Midbrain (tissue), 1 donor: ENCODE results near the gene PLOD2.
"Not testable (repeated sequence)": the region's sequence is repeated elsewhere in the genome, so short reads cannot be mapped to it uniquely, and the experiment has no call there.

Source experiments
- DNase-seq: peaks from one replicate; lab custom pipeline; 2025; lab: John Stamatoyannopoulos, UW

The PLOD2 gene

GRCh38 chr3:146138902-146139301 lies 22.1 kb downstream of the PLOD2 start:
- no peak for DNase-seq

- no peak for DNase-seq
These were observed 24.3 kb downstream of the PLOD2 start for GRCh38 chr3:146136647-146137046.

DNA sequence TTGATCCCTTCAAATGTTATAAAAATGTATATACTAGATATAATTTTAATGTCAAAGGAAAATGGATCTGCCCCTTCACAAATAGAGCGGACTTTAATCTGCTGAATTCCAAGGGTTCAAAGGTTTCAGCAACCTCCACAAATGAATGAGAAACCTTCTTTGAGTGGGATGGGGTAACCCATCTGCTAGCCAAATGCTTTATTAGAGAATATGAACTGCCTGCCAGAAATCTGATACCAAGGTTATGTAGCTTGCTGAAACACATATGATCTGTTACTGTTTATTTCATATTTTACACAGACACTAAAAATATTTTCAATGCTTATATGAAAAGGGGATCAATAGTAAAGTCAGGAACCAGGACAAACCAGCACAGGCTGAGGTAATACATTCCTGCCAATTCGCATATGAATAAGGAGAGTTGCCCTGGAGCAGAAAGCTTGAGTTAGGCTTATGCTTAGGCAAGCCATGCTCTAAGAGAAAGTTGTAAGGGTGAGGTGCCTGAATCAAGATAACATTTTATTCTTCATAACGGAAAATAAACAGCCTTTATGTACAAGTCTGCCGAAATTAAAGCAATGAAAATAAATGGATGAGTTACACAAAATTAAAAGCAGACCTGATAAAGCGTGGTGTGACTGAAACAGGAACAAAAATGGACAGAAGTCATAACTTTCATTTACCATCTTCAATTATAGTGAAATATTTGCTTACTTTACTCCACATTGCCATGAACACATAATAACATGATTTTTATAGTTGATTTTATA lies 26.5 kb downstream of the PLOD2 start:
- no peak for DNase-seq

GRCh38 chr3:146133441-146133840 lies 27.5 kb downstream of the PLOD2 start:
- no peak for DNase-seq

- no peak for DNase-seq
These were observed 29.2 kb downstream of the PLOD2 start for GRCh38 chr3:146131616-146132410.

GRCh38 chr3:146130881-146131371 lies 30.1 kb downstream of the PLOD2 start:
- DNase-seq = no peak

GRCh38 chr3:146129750-146130149 lies 31.2 kb downstream of the PLOD2 start:
- no peak for DNase-seq

DNA sequence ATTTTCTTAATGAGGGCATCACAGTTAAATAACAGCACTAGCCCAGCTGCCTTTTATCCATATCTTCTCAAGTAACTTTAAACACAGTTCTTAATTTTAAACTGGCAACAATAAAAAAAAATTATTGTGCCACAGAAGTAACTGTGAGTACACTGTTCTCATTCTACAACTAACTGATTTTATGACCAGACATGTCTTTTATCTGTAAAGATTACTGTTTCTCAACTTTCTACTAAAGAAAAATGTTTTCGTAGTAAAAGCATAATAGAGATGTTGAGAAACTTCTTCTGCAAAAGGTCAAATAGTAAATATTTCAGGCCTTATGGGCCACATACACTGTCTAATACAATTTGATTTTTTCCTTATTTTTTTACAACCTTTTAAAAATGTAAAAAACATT lies 32.0 kb downstream of the PLOD2 start:
- DNase-seq = no peak

- no peak for DNase-seq
These were observed 32.8 kb downstream of the PLOD2 start for GRCh38 chr3:146128179-146128578.

DNA sequence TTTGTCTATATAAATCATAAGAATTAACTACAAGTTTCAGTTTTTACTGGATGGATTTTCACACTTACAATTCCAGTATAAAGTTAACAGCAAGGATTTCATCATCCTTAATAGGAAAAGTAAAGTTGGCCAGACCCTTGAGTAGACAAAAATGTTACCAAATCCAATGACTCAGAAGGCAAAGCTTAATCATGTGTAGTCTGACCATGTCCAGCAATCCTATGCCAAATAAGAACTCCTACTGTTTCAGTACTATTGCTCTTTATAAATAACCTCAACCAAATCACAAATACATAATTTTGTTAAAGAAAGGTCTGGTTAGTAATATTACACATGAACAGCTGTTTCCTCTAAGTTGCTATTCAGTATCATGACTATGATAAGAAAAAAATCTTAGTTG lies 35.0 kb downstream of the PLOD2 start:
- no peak for DNase-seq

- DNase-seq = no peak
These were observed 36.7 kb downstream of the PLOD2 start for GRCh38 chr3:146124126-146124801.

GRCh38 chr3:146117406-146118285 lies 43.3 kb downstream of the PLOD2 start:
- DNase-seq = no peak

DNA sequence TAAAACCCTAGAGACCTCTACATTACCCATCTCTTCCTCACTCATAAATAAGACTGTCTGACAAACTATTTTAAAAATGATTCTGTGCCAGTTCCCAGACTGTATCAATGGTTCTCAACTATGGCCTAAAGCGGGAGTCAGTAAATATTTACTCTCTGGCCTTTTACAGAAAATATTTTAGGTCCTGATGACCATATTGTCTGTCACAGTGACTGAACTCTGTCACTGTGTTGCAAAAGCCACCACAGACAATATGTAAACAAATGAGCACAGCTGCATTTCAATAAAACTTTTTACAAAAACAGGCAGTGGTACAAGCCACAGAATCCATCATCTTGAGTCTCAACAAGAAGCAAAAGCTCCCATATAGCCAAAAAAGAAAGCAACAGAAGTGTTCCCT lies 45.4 kb downstream of the PLOD2 start:
- DNase-seq = no peak

DNA sequence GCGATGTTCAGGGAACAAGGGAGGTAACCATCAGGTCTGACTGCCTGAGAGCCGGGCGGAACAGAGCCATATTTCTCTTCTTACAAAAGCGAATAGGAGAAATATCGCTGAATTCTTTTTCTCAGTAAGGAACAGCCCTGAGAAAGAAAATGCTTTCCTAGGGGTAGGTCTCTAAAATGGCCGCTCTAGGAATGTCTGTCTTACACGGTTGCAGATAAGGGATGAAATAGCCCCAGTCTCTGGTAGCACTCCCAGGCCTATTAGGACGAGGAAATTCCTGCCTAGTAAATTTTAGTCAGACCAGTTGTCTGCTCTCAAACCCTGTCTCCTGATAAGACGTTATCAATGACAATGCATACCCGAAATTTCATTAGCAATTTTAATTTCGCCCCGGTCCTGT lies 47.2 kb downstream of the PLOD2 start:
- not testable (repeated sequence) for DNase-seq

DNA sequence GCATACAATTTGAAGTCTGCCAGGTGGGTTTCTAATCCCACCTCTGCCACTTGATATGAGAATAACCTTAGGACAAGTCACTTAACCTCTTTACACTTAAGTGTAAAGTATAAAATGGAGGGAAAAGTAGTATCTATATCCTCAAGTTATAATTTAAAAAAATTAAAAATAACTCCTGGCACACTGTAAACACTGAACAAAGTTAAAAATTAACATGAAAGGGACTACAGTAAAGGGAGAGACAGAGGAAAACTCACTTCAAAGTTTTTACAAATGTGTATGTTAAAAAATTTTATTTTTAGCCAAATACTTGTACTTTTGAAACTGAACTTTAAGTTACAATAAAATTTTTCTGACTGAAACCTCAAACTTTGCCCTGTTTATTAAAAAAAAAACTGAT lies 49.6 kb downstream of the PLOD2 start:
- DNase-seq = no peak

GRCh38 chr3:146110161-146110560 lies 50.8 kb downstream of the PLOD2 start:
- no peak for DNase-seq

DNA sequence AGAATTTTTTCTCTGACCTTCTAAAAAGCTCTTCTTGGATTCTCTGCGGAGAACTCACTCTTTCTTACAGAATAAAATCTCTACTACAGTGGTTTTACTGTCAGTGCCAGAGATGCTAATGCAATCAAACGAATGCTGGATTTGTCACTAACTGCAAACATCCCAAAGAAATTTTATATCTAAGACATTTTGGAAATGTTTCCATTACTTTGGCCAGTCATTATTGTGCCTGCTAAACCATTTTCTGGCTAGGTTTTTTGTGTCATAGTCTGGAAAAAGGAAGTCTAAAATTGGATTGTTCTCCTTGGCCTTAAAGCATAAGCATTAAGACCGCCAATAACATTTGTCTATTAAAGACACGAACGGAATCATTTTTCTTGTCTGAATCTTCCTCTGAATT lies 54.0 kb downstream of the PLOD2 start:
- DNase-seq = no peak

- no peak for DNase-seq
These were observed 56.9 kb downstream of the PLOD2 start for GRCh38 chr3:146104068-146104467.

- no peak for DNase-seq
These were observed 58.1 kb downstream of the PLOD2 start for GRCh38 chr3:146102885-146103284.

- DNase-seq = no peak
These were observed 59.4 kb downstream of the PLOD2 start for GRCh38 chr3:146101538-146101937.

DNA sequence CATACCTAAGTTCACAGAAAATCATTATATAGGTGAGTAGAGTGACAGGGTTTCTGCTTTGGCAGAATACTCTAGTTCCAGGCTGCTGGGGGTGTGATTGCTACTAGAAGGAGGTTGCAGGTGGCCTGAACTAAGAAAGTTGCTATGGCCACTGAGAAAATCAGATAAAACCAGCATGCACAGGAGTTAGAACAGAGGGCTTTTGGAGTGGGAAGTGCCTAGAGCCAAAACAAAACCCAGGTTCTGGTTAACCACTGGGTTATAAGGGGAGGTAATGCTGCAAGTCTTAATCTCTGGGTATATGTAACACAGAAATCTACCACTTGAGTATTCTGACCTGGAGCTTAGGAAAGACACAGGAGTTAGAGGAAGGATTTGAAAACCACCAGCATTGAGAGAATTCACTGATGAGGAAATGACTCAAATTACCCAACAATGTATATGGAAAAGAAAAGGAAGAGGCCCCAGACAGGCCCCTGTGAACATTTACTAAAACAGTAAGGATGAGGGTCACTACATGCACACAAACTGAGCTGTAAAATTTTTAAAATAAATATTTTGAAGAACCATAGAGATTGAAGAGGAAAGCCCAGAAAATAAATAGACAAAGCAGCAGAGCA lies 60.0 kb downstream of the PLOD2 start:
- DNase-seq = no peak
